Measurements from ENCODE around the gene ACOXL. TPM values are rescaled to one million over a fixed set of nuclear protein-coding genes. Genes with fewer than 3 reads are reported as not detected.

ACOXL gene
- total RNA-seq, 1 donor from 2014 or later = 0.58 TPM

- no peak for DNase-seq (ENCODE audit: low read depth)
- Histone ChIP-seq H3K36me3 (ENCODE audit: control insufficient read depth, insufficient read depth, low read length) (no peaks in the 10 kb centered on the region), H3K4me3 (ENCODE audit: low read depth, low read length) (no peak overlapping the region), H3K27me3 (ENCODE audit: control insufficient read depth, insufficient read depth, low read length) (no peaks in the 10 kb centered on the region)
- no peak for TF ChIP-seq CTCF (IDR thresholded peaks at IDR 0.05; ENCODE audit: insufficient read depth, low read length, poor library complexity, severe bottlenecking)
Observed at GRCh38 chr2:110906613-110907298, 174.4 kb downstream of the ACOXL start.

- Histone ChIP-seq H3K27me3 (ENCODE audit: control insufficient read depth, insufficient read depth, low read length) (no peaks in the 10 kb centered on the region), H3K36me3 (ENCODE audit: control insufficient read depth, insufficient read depth, low read length) (no peaks in the 10 kb centered on the region), H3K4me3 (ENCODE audit: low read depth, low read length) (no peak overlapping the region)
- no peak for DNase-seq (ENCODE audit: low read depth)
- TF ChIP-seq CTCF (IDR thresholded peaks at IDR 0.05; ENCODE audit: insufficient read depth, low read length, poor library complexity, severe bottlenecking) = no peak
Observed at GRCh38 chr2:110909501-110909900, 177.1 kb downstream of the ACOXL start.

GRCh38 chr2:110910423-110910822 is 178.1 kb downstream of the ACOXL start:
- Histone ChIP-seq H3K4me3 (ENCODE audit: low read depth, low read length) (no peak overlapping the region), H3K27me3 (ENCODE audit: control insufficient read depth, insufficient read depth, low read length) (no peaks in the 10 kb centered on the region), H3K36me3 (ENCODE audit: control insufficient read depth, insufficient read depth, low read length) (no peaks in the 10 kb centered on the region)
- no peak for TF ChIP-seq CTCF (IDR thresholded peaks at IDR 0.05; ENCODE audit: insufficient read depth, low read length, poor library complexity, severe bottlenecking)
- no peak for DNase-seq (ENCODE audit: low read depth)

GRCh38 chr2:110919738-110920137 is 187.4 kb downstream of the ACOXL start:
- TF ChIP-seq CTCF (IDR thresholded peaks at IDR 0.05; ENCODE audit: insufficient read depth, low read length, poor library complexity, severe bottlenecking) = no peak
- no peak overlapping the region for H3K4me3 ChIP-seq (ENCODE audit: low read depth, low read length)
- no peaks in the 10 kb centered on the region for H3K27me3 ChIP-seq (ENCODE audit: control insufficient read depth, insufficient read depth, low read length)
- H3K36me3 ChIP-seq (ENCODE audit: control insufficient read depth, insufficient read depth, low read length) = no peaks in the 10 kb centered on the region
- no peak for DNase-seq (ENCODE audit: low read depth)

- DNase-seq (ENCODE audit: low read depth) = no peak
- no peaks in the 10 kb centered on the region for H3K27me3 ChIP-seq (ENCODE audit: control insufficient read depth, insufficient read depth, low read length)
- no peak for TF ChIP-seq CTCF (IDR thresholded peaks at IDR 0.05; ENCODE audit: insufficient read depth, low read length, poor library complexity, severe bottlenecking)
- H3K4me3 ChIP-seq (ENCODE audit: low read depth, low read length) = no peak overlapping the region
- H3K36me3 ChIP-seq (ENCODE audit: control insufficient read depth, insufficient read depth, low read length) = no peaks in the 10 kb centered on the region
Observed at GRCh38 chr2:110925479-110925878, 193.1 kb downstream of the ACOXL start.

- H3K36me3 ChIP-seq (ENCODE audit: control insufficient read depth, insufficient read depth, low read length) = no peaks in the 10 kb centered on the region
- no peak for TF ChIP-seq CTCF (IDR thresholded peaks at IDR 0.05; ENCODE audit: insufficient read depth, low read length, poor library complexity, severe bottlenecking)
- DNase-seq (ENCODE audit: low read depth) = no peak
- H3K27me3 ChIP-seq (ENCODE audit: control insufficient read depth, insufficient read depth, low read length) = no peaks in the 10 kb centered on the region
- H3K4me3 ChIP-seq (ENCODE audit: low read depth, low read length) = no peak overlapping the region
Observed at GRCh38 chr2:110927526-110927925, 195.2 kb downstream of the ACOXL start.

All from kidney epithelial cell (primary cell).